C1 segment of cervical spinal cord (tissue), 14 donors: ENCODE measurements around the gene RASIP1.
A peak's percentile ranks its signal among the peaks of the same experiment; 100 is the strongest.
"Not testable (repeated sequence)": the region's sequence is repeated elsewhere in the genome, so short reads cannot be mapped to it uniquely, and the experiment has no call there.

Experiments used
- DNase-seq, 14 donors: peaks; one replicate each; lab custom pipeline; 2025; lab: John Stamatoyannopoulos, UW

RASIP1 gene

DNA sequence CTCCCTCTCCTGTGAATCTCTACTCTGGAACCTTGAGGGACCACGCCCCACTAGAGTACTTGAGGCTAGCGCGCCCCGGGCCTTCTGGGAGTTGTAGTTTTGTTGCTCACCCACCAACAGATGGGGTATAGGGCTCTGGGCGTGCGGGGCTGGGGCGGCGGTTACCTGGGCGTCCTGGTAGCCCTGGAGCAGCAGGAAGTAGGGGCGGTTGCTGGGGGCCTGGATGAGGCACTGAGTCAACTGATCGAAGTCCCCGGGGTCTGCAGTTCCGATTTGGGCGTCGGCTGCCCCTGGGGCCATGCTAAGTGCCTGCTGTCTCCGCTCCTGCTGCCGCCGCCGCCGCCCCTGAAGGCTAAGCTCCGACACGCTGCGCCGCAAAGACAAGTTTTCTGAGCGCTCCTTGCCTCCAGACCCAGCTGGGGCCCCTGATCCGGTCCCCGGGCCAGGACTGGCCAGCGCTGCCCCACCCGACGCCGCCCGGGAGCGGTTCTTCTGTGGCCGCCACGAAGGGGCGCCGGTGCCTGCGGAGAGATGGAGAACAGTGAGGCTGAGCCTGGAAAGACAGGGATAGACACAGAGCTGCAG is 5.3 kb downstream of the RASIP1 start:
- DNase-seq = no peak

DNA sequence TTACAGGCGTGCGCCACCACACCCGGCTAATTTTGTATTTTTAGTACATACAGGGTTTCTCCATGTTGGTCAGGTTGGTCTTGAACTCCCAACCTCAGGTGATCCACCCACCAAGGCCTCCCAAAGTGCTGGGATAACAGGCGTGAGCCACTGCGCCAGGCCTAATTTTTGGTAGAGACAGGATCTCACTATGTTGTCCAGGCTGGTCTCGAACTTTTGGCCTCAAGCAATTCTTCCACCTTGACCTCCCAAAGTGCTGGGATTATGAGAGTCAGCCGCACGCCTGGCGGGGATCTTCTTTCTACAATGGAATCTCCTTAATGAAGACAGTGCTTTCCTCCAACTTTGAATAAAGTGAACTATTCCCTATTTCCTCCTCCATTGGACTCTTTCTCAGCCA is 5.8 kb downstream of the RASIP1 start:
- DNase-seq = no peak

DNA sequence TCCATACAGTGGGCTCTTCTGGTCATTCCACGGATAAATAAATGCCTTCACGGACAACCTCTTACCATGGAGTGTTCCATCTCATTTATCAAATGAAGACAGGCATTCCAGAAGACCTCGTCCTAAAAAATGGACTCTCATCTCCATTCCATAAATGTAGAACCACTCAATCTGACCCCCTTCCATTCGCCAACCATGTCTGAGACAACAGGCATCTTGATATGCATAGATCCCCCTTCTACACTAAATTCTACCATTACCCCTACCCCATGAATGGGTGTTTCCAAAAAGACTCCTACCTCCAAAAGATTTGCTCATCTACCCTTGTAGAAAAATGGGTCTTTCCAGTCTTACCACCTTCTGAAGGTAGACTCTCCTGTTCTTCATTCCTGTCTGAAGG is 9.0 kb downstream of the RASIP1 start:
- DNase-seq = no peak

DNA sequence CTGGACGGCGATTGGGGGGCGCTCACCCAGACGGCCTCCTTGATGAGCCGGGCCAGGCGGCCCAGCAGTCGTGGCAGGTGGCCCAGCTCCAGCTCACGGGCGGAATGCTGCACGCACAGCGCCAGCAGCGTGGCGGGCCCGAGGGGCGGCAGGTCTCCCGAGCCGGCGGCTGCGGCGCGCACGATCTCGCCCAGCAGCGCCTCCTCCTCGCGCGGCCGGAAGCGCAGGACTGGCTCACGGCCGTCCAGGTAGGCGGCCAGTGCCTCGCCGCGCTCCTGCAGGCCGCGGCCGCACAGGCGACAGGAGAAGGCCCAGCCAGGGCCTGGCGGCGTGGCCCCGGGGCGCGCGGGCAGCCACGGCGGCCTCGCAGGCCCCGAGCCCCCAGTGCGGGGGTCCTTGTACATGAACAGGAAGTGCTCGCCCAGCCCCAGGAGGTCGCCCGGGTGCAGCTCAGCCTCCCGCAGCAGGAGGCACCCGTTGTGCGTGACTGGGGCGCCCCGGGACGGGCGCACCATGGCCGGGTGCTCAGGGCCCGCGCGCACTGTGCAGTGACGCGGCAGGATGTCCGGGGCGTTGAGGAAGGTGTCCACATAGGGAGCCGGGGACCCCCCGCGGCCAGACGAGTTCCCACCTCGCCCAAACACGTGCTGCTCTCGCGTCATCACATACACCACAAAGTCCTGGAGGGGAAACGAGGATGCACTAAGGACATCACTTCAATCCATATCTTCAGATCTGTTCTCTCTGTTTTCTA is 11.3 kb downstream of the RASIP1 start:
- DNase-seq = no peak

DNA sequence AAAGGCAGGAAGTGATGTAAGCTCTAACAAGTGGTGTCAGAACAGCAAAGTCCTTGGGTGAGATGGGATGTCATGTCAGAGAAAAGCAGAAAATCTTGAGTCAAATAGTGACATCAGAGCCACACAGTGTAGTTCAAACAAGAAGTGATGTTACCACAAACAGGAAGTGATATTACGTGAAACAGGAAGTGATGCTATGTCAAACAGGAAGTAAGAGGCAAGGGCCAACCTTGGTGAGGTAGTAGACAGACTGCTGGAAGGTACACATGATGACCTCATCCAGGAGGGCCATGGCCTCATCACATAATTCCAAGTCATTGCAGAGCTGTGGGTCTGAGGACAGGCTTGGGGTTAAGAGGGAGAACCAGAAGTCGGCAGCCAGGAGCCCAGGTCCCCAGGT is 13.9 kb downstream of the RASIP1 start:
- no peak for DNase-seq

DNA sequence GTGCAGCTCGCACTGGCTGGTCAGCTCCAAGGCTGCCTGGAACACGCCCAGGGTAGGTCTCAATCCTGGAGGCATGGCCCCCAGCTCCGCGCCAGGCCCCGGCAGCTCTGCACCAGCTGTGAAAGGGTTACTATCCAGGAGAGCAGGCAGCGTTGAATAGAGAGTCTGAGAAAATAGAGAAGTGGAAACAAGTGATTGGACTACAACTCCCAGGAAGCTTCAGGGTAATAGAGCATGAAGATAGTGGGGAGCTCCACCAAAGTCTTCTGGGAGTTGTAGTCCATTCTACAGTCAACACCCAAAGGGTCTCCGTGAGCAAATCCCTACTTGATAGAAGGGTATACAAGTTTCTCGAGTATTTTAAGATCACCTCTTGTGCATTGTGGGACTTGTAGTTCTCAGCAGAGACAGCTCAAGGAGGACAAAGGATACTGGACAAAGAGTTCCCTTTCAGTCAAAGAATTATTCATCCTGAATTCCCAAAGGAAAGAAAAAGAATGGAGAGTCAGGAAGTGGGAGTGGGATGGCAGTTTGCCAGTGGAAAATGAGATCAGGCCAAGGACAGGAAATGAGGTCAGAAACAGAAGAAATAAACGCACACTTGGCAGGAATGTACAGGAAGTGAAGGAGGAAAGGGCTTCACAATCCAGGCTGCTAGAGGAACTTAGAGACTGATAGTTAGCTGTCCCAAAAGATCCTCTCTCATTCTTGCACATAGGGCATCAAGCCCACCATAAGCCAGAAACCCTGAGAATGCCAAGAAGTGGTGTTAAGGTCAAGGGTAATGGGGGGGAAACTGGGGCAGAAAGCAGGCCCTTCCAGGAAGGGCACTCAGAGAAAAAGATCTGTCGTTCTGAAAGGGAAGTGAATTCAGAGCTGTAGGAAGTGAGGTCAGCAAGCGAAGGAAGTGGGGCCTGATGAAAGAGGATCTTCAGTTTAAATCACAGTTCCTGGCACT is 15.3 kb downstream of the RASIP1 start:
- peak in 4 of 14 donors; percentile 8 to 16 (median 14) for DNase-seq

DNA sequence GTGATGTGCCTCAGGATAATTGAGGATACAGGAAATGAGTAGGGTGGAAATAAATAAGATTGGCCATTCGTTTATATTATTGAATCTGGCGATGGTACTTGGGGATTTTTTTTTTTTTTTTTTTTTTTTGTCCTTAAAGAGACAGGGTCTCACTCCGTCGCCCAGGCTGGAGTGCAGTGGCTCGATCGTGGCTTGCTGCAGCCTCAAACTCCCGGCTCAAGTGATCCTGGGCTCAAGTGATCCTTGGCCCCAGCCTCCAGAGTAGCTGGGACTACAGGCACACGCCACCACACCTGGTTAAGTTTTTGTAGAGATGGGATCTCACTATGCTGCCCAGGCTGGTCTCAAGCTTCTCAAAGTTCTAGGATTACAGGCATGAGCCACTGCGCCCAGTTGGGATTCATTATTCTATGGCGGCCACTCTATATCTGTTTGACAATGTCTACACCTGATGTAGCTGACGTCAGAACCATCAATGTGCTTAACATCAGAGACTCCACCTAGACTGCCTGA is 18.2 kb downstream of the RASIP1 start:
- DNase-seq = no peak

DNA sequence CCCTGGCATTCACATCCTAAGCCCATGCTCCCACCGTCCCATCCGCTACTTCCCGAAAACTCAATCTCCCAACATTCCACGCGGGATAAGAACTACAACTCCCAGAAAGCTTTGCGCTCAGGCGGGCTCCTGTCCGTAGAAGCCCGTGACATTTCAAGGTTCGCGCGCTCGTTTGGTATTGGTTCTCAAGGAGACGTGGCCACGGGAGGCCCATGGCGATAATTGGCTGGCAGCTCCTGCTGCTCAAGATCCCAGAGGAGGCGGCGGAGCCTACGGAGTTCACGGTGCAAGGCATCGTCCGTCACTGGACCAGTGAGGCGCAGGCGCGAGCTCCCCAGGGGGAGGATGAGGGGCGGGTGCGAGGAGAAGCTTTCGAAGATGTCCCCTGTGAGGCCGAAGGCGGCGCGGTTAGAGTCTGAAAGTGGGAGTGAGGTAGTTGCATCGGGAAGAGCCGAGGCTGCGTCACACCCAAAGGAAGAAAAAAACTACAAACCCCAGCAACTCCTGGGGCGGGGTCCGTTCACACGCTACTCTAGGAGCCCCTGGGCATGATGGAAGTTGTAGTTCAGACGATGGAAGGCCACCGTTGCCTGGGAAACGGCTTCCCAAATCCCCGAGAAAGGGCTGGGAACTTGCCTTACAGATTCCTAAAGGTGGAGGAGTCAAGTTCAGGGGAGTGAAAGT is 19.7 kb downstream of the RASIP1 start:
- peak; percentile 82 to 99 (median 95) for DNase-seq

DNA sequence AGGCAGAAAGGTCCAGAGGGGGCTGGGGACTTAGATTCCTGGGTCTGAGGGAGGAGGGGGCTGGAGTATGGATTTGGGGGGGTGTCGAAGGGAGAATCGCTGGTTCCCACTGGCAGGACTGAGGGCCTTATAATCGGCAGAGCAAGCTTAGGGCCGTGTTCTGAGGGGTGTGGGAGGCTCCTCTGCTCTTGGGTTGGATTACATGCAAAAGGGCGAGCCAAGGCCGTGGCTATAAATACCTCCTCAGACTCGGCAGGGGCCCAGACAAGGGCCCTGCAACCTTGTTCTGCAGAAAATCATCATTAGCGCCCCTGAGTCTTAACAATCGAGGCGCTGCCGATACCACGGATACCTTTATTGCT is 20.2 kb downstream of the RASIP1 start:
- no peak for DNase-seq

DNA sequence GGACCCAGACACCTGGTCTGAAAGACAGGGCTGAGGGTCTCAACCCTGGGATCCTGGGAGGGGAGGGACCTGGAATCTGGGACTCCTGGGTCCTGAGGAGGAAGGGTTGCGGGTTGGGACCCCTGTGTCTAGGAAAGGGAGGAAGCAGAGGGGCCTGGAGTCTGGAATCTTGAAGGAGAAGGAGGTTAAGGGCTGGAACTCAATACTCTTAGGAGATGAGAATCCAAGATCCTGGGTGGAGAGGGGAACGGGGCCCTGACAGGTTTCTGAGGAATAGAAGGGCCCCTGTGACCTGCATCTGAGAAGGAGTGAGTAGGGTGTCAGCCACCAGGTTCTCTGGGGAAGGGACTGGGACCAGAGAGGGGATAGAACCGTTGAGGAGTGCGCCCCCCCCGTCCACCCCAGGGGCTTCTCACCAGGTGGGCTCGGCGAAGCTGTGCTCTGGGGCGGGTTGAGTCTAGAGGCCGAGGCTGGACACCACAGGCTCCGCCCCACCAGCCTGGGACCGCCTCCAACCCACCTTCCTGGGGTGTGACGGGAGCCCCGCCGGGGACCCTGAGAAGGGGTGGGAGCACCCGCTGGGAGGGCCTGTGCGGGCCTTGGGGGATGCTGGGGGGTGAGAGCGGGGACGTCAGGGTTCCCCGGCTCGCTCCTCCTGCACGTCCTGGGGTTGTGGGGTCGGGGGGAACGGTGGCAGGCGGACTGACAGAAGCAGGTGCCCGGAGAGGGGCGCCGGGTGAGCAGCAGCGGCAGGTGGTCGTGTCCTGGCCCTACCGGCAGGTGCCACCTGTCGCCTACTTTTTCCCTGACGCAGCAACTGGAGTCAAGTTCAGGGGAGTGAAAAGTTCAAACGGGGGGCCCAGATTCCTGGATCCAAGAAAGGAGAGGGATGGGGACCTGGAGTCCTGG is 20.9 kb downstream of the RASIP1 start, which contains the start of gene MAMSTR:
TSS of gene MAMSTR (minus strand) at position 463 of the 909 bp plus-strand sequence. CDS start 694 bp downstream, outside the sequence.
- no peak for DNase-seq

DNA sequence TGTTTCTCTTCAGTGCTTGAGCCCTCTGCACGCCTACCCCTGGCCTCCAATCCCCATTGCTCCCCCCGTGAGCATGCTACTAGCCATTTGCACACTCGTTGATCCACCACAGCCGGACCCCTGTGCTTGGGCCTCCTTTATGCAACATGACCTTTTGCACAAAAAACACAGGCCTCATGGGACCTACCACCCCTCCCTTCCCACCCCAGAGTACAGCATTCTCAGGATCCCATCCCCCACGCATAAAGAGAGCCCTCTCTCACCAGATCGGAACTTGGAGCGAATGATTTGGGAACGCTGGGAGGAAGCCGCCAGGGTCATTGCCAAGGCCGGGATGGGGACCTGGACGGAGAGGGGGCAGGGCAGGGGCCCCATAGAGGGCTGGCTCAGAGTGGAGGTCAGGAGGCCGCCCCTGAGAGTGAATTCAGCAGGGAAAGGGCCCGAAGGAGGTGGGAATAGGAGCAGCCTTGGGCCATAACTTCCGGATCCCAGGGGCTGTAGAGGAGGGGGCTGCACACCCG is 21.6 kb downstream of the RASIP1 start:
- DNase-seq = no peak

DNA sequence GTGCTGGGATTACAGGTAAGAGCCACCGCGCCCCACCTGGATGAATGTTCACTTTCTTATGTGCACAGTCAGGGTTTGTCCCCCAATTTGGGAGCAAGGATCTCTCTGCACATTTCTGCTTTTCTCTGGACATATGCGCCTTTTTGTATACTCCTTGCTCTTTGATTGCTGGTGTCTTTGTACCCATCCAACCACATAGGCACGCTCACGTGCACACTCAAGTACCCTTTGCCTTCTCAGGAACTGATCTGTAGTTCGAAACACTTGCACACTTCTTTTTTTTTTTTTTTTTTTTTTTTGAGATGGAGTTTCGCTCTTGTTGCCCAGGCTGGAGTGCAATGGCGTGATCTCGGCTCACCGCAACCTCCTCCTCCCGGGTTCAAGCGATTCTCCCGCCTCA is 22.3 kb downstream of the RASIP1 start:
- DNase-seq = not testable (repeated sequence)

DNA sequence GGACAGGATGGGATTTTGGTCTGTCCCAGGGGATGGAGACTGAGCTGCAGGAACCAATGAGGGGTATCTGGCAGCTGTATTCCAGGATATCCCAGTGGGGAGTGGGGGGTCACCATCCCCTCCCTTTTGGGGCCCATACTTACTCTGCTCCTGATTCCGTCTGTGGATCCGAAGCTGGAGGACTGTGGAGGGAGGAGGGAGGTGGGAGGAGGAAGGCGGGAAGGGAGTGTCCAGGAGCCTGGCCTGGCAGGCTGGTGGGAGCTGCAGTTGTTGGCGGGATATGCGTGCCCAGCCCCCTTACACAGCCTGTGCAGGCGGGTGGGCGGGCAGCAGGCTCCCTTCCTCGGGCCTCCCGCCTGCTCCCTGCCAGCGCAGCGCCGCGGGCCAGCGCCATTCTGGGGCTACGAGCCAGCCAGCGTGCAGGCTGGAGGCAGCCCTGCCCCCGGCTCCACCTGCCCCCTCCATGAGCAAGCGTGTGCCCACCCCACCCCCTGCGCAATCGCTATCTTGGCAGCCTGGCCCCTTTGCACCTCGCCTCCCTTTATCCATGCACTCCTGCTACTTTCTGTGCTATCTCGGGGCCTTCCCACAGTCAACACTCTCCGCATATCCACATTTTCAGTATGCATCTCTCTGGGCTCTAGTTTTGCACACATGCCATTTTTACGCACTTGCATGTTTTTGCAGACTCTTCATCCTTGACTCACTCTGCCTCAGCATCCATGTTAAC is 23.7 kb downstream of the RASIP1 start:
- DNase-seq = peak in 11 of 14 donors; percentile 11 to 82 (median 30)

DNA sequence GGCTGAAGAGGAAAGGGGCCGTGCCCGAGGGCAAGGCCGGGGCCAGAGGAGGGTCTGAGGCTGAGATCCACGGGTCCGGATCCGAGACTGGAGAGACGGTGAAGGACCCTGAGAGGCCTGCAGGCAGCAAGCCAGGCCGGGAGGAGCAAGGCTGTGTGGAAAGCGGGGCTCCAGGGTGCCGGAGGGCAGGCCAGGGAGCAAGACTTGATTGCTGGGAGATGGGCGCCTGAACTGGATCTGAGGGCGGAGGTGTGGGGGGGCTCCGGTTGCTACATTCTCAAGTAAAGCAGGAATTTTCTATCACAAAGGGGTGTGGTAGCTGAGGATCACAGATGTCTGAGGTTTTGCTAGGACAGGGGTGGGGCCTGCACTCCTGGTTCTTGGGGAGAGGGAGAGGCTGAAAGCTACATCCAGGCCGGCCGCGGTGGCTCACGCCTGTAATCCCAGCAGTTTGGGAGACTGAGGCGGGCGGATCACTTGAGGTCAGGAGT is 24.7 kb downstream of the RASIP1 start:
- peak in 1 of 14 donors; percentile 64 for DNase-seq

DNA sequence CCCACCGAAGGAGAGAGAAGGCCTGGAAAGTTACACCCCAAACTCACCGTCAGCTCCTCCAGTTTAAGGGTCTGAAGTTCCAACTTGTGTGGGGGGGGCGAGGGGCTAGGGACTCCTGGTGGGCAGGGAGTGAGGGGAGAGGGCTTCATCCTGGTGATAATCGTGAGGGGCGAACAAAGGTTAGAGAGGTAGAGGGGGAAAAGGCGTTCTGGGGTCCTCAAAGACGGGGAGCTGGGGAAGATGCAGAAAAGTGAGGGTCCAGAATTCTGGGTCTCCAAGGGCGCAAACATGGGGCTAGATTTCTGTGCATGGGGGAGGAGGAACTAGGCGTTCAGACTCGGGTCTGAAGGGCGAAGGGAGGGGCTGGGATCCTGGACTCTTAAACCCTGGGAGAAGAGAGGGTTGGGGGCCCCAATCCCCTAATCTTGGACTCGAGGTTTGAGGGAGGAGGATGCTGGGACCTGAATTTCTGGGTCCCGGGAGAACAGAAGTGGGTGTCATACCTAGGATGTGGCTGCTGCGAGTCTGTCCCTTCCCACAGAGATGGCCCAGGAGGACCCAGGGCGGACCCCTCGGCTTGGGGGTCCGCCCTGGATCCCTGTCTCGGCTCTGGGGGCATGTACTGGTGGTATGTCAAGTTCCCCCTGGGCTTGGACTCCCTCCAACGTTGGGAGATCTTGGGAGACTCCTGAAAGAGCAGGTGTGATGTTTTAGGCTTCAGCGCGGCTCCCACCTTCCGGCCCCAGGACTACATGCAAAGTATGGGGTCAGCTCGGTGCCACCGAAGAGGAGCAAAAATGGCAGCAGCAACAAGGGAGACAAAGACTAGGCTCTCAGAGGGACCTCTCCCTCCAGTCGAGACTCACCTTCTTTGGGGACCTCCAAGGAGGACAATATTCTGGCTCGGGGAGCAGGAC is 25.4 kb downstream of the RASIP1 start:
- peak in 1 of 14 donors; percentile 62 for DNase-seq

DNA sequence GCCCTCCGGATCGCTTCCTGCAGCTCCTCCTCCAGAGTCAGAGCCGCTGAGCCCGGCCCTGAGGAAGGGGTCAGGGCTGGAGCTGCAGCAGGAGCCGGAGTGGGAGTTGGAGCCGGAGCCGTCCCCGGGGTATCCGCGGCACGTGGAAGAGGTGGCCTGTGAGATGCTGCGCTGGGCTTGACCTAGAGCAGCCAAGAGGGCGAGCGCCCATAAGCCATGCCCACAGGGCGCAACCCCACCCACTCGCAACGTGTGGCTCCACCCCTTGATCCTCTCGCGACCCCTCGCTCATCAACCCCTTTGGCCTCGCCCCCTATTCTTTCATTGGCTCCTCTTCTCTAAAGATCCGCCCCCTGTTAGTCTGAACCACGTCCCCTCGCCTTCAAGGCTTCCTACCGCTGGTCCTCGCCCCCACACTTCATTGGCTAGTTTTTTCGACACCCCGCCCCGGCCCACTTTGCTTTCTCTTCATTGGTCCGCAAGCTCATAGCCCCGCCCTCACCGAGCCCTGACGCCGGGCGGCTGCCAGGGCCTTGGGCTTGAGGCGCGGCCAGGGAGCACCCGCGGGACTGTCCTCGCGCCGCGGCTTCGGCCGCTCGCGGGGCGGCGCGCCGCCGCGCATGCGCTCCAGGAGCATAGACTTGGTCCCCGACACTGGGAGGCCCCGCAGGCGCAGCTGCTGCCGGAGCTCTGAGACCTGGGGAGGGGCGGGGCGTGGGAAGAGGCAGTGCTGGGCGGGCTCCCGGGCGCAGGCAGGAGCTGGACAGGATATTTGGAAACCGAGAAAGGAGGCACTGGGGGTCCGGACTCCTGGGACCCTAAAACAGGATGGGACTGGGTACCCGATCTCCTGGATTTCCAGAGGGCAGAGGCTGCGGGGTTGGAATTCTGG is 26.3 kb downstream of the RASIP1 start:
- peak; percentile 88 to 100 (median 98) for DNase-seq
